Fibroblast of peridontal ligament (primary cell): ENCODE data around the gene EPYC.
"Not testable (repeated sequence)": the region's sequence is repeated elsewhere in the genome, so short reads cannot be mapped to it uniquely, and the experiment has no call there.

Source experiments
- DNase-seq: peaks from one replicate; pipeline ENCODE4 v3.0.0-alpha.2; 2010; ENCODE audit errors: extremely low read depth

The EPYC gene

GRCh38 chr12:90991952-90992465 lies 12.8 kb downstream of the EPYC start:
- no peak for DNase-seq

GRCh38 chr12:90990611-90991010 lies 14.2 kb downstream of the EPYC start:
- no peak for DNase-seq

- peak; percentile 45 for DNase-seq
Measured at GRCh38 chr12:90989686-90990111, 15.1 kb downstream of the EPYC start.

DNA sequence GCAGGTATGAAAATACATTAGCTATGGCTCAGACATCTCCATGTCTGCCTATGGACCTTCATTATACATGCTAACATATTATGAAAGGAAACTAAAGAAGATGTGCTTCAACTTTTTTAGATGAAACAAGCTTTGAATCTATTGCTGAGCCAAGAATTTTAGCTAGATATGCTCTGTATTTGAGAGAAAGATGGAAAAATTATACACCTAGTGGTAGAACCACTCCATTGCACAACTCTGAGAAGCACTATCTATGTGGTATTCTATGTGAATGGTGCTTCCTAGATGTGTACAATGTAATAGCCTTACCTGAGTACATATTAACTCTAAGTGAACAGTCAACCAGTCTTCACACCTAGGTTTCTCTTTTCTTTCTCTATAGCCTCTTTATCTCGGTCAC lies 17.3 kb downstream of the EPYC start:
- no peak for DNase-seq

DNA sequence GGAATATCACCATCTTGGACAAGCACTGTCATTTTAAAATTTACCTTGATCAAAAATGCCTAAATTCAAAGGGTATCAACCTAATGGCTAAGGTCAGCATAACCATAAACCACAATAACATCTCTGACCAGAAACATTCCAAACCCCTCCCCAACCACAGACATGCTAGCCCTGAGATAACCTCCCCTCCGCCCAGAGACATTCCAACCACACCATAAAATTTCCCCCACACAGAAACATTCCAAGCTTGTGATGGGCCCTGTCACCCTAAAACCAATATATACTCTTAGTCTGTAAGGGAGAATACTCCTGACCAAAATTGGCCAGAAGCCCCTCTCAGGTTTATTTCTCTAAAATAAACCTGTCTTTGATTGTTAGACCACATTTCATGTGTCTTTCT lies 17.7 kb downstream of the EPYC start:
- DNase-seq: no peak

- DNase-seq: not testable (repeated sequence)
Measured at GRCh38 chr12:90985331-90985730, 19.4 kb downstream of the EPYC start.

GRCh38 chr12:90984114-90984513 lies 20.7 kb downstream of the EPYC start:
- DNase-seq: no peak

DNA sequence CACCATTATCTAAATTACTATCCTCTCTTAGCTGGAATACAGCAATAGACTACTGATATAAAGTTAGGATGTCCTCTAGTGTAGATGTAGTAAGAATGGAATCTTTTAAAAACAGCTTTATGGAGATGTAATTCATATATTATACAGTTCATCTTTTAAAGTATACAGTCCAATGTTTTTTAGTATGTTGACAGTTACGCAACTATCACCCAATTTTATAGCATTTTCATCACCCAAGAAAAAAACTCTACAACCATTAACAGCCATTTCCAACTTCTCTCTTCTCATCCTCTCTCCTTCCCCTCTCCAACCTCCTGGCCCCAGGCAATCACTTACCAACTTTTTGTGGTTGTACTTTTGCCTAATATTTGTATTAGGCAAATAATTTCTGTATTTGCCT lies 22.6 kb downstream of the EPYC start:
- DNase-seq: no peak

DNA sequence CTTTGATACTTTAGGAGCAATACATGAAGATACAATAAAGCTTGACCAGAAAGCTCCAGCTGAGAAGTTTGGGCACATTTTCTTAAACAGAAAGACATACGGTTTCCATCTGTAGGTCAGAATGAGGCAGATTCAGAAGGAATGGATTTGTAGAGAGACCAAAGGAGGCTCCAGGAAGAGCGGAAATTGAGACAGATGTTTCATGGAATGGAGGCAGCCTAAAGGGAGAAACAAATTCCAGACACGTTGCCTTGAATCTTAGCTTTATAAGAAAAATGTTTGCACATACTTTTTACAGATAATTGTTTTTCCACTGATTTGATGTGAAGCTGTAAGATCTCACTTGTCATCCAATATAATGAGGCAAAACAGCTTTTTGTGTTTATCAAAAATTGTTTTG lies 24.8 kb downstream of the EPYC start:
- DNase-seq: peak; percentile 81

DNA sequence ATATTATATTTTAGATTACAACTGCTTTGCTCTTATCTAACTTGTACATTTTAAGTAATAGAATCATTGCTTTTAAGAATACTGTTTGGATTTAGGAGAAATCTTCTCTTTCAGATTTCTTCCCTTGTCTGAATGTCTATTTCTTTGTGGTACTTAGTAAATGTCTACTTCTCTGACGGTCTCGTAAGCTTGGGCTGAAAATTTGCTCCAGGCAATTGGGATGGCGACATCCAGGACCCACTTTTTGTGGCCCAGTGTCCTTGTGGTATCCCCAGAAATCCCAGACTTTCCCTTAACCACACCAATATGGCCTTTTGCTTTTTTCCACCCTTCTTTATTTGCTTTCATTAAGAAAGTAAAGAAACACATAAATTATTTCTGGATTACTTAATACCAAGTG lies 25.8 kb downstream of the EPYC start:
- no peak for DNase-seq

DNA sequence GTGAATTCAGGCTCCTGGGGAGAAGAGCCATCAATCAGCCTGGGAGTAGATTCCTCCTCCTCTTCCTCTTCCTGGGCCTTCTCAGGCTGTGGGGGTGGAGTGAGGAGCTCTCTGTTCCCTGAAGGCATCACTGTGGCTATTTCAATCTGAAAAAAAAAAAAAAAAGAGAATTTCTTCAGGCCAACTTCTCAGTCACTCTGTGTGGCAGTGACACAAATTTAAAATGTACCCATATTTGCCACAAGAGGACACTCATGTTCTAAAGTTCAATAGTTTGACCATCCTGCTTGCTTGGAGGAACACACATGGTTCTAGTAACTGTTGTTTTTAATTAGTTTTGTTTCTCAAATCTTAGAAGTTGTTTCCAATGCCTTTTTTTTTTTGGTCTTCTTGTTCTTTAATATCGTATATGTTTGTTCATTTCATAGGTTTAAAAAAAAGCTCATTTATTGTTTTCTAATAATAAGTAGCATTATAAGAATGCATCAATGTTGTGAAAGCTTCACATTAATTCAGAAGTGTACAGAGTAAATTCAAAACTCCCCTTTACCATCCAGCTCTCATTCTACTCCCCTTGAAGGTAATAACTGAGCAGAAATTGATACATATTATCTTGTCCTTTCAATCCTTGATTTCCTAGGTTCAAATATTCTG lies 26.5 kb downstream of the EPYC start:
- DNase-seq: peak; percentile 93

- DNase-seq: peak; percentile 78
Measured at GRCh38 chr12:90977224-90977623, 27.5 kb downstream of the EPYC start.

GRCh38 chr12:90974286-90974685 lies 30.5 kb downstream of the EPYC start:
- DNase-seq: peak; percentile 51

DNA sequence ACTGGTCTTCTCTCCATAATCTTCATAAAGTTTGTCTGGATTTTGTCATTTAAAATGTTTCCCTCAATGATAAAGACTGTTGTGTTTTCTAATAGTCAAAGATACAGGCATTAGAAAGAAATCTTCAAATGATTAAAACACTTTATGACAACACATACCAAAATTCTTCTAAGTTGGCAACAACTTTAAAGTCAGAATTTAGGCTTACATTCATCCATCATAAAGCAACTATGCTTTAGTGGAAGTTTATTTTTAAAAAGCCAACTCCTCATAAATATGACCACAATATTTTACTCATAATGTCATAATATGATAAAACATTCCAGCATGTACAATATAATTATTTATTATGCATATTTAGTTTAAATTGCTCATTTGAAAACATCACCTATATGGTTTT lies 32.5 kb downstream of the EPYC start:
- no peak for DNase-seq

GRCh38 chr12:90970911-90971310 lies 33.9 kb downstream of the EPYC start:
- no peak for DNase-seq

DNA sequence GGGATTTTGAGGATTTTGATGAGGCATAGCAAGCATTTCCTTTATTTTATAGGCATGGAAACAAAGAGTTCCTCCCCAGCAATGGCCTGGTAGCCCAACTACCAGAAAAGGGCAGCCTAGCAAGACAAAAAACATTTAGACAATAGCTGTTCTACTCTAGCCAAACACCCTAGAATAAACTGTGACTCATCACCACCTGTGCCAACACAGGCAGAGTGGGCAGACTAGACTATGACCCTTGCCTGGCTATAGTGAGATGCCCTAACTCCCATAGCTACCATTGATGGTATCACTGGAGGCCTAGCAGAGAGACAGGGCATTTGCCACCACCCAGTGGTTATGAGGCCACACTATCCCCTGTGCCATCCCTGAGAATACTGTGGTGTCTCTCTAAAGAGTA lies 34.3 kb downstream of the EPYC start:
- DNase-seq: no peak

DNA sequence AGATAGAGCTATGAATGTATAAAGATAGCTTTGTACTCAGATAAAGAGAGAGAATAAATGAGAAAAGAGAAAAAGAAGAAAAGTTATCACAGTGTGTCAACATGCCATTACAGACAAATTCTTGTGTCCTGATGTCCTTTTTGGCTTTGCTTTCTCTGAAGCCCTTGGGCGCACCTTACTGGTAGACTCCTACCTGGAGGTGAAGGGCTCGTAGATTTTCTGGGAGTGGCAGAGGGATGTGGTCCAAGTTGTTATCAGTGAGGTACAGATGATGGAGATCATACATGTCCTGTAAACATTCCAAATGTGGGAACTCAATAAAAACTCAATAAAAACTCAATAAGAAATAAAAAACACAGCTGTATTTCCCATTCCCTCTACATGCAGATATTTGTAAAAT lies 34.9 kb downstream of the EPYC start:
- no peak for DNase-seq

DNA sequence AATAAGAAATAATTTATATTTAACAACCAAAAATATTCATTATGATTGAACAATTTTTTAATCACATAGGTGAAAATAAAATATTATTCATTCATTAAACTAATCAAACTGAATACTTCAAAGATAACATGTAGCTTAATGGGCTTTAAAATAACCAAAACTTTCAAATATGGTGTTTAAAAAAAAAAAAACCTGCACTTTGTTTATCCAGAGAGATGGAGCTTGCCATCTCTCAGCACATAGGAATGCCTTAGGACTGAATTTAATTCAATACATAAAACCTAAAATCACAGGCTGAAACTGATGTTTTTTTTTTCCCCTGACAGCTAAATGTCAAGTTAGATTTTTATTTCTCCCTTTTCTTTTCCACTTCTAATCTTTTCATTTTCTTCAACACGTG lies 35.4 kb downstream of the EPYC start:
- peak; percentile 50 for DNase-seq

DNA sequence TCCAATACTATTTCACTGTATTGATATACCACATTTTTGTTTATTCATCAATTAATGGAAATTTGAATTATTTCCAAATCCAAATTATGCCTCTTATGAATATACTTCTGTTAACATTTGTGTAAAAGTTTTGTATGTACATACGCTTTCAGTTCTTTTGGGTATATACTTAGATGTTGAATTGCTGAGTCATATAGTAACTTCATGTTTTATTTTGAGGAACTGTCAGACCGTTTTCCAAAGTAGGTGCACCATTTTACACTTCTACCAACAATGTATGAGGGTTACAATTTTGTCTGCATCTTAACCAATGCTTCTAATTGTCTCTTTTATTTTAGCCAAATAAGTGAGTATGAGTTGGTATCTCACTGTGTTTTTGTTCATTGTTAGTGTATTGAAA lies 39.6 kb downstream of the EPYC start:
- DNase-seq: no peak

GRCh38 chr12:90964616-90965015 lies 40.2 kb downstream of the EPYC start:
- no peak for DNase-seq

DNA sequence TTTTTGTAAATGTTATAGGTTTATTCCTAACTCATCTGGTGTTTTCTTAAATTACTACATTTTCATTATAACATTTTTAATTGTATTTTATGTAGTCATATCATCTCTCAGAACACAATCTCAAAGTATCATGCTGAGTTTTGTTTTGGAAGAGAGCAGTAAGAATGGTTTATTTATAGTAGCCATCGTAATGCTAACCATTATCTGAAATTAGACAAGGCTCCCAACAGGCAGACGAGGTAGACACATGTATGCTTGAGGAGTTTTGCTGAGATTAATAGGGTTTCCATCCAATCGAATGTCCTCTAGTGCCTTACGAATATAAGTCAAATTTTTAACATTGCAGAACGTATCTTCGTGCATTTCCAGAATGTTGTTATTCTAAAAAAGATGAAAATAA lies 40.8 kb downstream of the EPYC start:
- no peak for DNase-seq

- no peak for DNase-seq
Measured at GRCh38 chr12:90961154-90961553, 43.6 kb downstream of the EPYC start.

- peak; percentile 78 for DNase-seq
Measured at GRCh38 chr12:90959538-90960139, 45.1 kb downstream of the EPYC start.

- peak; percentile 65 for DNase-seq
Measured at GRCh38 chr12:90959032-90959431, 45.7 kb downstream of the EPYC start.
